HG03442 (cell line): ENCODE measurements around the gene JOSD2.
"Not testable (repeated sequence)": the region's sequence is repeated elsewhere in the genome, so short reads cannot be mapped to it uniquely, and the experiment has no call there.

Experiments
- ATAC-seq: cut with Tn5 transposase; IDR thresholded peaks from one replicate; pipeline ENCODE4 v1.9.1; 2021; ENCODE audit warnings: mild to moderate bottlenecking, moderate library complexity; ENCODE audit not compliant: unreplicated experiment

The JOSD2 gene

DNA sequence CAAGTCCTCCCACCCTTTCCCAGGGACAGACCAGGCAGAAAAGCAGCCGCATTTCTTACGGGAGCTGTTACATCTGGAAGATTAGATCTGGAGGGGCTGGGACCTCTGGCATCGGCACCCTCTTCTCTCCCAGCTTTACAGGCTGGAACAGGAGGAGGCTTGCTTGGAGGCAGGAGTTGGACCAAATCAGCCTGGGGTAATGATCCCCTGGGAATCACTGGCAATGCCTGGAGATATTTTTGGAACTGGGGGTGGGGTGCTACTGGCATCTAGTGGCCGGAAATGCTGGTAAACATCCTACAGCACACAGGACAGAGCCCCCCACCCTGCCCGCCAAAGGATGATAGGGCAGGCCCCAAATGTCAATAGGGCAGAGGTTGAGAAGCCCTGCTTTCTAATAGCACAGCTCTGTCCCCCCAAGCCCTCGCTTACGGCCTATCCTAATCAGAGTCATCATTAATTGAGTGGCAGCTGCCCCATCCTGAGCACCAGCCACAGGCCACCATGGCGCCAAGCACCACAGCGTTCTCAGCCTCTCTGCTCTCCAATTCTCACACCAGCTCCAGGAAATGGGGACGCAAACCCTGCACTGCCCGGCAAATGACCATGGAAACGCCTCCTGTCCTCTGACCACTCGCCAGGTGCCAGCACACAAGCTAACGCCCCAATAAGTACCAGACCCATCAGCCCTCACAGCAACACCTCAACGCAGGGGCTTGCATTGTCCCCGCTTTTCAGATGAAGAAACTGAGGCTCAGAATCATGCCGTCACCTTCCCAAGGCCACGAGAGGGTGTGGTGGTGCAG is 36.6 kb upstream of the JOSD2 start:
- no peak for ATAC-seq

DNA sequence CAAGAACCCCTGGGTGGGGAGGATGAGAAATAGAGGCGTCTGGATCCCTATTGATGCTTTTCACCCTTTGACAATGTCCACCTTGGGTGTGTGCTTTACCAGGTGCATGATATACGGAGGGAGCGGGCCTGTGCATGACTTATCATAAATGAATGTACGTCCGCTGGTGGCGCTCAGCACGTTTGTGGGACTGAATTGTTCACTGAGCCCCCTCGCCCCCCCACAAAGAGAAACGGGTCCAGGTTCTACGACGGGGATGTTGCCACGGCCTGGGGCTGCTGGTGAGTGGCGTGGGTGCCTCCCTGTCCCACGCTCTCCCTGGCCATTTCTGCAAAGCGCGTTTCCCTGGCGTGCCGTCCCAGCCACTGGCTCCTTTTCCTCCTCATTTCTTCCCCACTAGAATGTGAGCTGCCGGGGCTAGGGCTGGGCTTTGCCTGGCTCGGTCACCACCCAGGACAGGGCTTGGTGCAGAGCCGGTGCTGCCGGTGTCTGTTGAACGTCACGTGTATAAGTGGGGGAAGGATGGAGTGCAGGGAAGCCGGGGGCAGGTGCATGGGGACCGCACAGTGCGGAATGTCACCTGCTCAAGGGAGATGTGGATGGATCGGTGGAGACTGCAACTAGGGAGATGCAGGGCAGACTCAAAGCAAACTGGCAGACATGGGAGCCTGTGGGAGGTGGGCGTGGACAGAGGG is 35.7 kb upstream of the JOSD2 start:
- no peak for ATAC-seq

DNA sequence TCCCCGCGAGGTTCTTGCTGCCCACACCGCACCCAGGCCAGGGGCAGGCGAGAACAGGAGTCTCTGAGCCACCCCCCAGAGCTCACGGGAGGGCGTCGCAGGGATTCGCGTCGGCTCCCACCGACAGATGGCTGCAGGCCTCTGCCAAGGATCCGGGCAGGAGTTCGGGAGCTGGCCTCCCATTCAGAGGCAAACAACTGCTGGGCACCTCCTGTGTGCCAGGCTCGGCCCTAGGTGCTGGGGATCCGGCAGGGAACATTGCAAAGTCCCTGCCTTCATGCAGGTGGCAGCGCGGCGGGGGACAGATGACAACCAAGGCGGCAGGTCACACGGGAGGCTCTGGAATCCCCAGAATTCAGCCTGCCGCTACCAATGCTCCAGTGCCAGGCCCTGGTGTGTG is 32.0 kb upstream of the JOSD2 start:
- no peak for ATAC-seq

DNA sequence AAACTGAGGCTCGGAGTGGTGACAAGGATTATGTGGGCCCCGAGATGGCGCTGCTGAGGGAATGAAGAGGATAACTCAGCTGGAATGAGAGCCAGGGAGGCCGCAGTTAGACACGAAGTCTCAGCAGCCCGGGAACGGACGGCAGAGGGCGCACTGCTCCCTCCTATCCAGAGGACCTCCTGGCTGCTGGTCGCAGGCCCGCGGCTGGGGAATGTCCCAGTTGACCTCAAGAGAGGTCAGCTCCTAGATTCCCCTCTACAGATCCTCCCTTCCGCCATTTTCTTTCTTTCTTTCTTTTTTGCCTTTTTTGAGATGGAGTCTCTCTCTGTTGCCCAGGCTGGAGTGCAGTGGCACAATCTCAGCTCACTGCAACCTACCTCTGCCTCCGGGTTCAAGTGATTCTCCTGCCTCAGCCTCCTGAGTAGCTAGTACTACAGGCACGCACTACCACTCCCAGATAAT is 26.8 kb upstream of the JOSD2 start:
- ATAC-seq = no peak

DNA sequence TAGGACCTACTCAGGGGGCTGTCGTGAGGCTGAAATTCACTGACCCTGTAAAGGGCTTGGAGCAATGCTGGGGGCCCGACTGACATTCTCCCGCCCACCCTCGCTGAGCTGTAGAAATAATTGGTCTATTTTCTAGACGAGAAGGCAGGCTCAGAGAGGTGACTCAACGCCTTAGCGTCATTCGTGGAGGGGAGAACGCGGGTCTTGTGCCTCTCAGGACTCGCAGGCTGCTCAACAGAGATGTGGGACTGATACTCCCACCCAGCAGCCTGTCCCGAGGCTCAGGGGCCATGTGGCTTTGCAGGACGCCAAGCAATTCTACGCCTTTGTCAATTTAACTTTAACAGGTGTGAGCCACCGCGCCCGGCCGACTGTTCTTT is 26.3 kb upstream of the JOSD2 start:
- no peak for ATAC-seq

DNA sequence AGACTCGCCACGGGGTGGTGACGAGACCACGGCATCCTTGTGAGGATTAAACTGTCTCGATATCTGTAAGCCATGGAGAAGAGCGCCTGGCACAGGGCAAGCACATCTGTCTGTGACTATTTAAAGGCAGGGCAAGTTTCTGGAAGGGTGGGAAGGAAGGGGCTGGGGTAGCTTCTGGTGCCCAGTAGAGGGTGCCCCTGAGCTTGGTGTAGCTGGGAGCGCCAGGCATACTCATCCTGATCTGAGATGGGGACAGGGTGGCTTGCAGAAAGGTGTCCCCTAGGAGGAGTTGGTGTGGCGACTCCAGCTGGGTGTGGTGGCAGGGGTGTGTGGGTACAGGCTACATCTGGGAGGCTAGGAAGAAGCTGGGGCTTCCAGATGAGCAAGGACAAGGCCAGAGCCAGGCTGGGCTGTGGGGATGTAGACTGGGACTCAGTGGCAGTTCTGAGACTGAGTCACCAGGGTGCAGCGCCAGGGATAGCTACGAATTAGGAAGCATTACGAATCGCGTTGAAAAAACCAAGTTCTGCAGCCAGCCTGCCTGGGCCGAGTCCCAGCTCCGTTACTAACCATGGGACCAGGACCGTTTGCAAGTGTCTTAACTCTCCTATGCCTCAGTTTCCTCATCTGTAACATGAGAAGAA is 25.8 kb upstream of the JOSD2 start:
- ATAC-seq = no peak

DNA sequence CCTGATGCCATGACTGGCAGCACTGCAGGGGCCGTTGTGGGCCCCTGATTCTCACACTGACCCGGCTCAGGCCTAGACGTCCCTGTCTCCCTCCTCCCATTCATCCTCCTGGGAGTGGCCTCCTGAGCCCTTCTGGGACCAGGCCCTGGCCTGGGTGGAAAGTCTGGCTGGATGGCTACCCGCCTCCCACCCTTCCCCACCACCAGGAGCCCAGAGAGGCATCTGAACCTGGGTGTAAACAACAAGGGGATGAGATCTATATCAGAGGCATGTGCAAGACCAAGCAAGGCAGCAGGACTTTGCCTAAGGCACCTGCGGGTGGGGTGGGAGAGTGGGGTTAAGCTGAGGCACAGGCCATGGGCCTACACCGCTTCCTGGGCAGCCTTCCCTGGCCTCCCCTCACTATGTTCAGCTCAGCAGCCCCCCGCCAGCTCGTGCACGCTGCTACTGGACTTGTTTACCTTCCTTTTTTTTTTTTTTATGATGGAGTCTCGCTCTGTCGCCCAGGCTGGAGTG is 24.7 kb upstream of the JOSD2 start:
- ATAC-seq = no peak

DNA sequence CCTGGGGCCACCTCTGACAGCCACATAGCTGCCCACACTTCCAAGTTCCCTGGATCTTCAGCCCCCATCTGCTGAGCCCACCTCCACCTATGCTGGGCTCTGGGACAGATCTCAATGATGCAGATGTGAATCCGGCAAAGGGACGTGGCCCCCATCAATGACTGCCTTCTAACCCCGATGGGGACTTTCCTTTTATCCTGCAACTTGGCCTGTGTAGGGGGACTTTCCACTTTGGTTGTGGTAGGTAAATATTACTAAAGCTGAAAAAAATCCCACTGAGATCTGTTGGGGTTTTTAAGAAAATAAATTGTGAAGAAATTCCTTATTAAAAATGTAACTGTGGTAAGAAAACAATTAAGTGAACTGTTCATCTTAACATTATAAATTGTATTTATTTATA is 23.5 kb upstream of the JOSD2 start:
- no peak for ATAC-seq

DNA sequence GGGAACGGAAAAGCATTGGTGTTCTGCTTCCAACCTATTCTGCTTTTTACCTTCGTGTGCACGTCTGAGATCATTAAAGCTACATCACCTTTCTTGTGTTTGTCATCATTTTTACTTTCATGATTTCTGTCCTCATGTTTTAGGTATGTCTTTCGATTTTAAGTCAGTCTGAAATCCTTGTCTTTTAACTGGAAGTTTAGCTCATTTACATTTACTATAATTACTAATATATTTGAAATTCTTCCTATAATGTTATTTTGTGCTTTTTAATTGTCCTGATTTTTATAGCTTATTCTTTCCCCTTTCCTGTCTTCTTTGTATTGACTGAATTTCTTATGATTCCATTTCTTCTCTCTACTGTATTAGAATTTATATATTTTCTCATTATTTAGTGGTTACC is 22.0 kb upstream of the JOSD2 start:
- ATAC-seq = no peak

DNA sequence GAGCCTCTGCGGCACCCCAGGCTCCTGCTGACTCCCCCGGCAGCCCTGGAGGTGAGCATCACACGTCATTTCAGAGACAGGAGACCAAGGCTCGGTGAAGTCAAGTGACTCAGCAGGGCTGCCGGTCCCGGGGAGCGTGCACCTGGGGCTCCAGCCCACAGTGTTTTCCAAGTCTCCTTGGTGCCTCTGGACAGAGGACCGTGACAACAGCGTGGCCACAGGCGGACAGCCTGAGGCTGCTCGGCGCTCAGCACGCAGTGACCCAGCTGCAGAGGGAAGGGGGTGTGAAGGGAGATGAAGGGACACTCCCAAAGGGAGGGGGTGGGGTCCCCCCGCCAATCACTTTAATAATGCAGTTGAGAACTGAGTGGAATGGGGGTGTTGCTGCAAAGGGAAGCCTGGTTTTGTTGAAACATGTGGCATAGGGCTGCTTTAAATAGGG is 20.2 kb upstream of the JOSD2 start:
- no peak for ATAC-seq

DNA sequence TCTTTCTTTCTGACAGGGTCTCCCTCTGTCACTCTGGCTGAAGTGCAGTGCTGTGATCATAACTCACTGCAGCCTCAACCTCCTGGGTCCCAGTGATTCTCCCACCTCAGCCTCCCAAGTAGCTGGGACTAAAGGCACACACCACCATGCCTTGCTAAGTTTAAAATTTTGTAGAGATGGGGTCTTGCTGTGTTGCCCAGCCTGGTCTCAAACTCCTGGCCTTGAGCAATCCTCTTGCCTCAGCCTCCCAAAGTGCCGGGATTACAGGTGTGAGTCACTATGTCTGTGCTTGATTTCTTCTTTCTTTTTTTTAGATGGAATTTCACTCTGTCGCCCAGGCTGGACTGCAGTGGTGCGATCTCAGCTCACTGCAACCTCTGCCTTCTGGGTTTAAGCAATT is 17.1 kb upstream of the JOSD2 start:
- not testable (repeated sequence) for ATAC-seq

DNA sequence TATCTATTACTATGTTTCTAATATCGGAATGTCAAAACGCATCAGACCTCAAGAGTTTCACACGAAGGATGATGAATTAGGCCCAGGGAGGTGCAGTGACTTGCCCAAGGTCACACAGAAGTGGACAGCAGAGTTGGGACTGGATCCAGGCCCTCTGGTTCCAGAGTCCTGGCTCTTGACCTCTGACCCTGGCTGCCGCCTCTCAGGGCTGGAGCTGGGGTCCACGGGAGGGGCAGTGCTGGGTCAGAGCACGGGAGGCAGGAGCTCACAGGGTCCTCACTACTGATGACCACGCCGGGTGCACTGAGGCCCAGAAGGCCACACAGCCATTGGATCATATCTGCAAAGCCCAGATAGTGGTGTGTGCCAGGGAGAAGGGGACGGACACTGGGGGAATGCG is 11.9 kb upstream of the JOSD2 start:
- no peak for ATAC-seq

DNA sequence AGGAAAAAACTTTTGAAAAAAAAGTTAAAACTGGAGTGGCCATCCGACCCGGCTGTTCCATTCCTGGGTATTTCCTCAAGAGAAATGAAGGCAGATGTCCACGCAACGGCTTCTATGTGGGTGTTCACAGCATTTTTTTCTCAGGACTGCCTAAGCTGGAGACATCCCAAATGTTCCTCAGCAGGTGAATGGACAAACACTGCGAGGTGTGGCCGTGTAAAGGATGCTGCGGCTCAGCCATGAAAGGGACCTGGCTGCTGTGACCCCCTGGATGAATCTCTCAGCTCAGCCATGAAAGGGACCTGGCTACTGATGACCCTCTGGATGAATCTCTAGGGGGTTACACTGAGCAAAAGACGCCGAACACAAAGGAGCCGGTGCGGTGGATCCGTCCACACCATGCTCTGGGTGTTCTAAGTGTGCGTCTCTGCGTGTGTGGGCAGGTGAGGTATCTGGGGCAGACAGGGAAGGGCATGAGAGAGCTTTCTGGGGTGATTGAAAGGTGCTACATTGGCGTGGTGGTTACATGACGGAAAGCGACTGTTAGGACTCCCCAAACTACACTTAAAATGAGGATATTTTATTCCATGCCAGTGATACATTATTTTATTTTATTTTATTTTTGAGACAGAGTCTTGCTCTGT is 10.0 kb upstream of the JOSD2 start:
- no peak for ATAC-seq

DNA sequence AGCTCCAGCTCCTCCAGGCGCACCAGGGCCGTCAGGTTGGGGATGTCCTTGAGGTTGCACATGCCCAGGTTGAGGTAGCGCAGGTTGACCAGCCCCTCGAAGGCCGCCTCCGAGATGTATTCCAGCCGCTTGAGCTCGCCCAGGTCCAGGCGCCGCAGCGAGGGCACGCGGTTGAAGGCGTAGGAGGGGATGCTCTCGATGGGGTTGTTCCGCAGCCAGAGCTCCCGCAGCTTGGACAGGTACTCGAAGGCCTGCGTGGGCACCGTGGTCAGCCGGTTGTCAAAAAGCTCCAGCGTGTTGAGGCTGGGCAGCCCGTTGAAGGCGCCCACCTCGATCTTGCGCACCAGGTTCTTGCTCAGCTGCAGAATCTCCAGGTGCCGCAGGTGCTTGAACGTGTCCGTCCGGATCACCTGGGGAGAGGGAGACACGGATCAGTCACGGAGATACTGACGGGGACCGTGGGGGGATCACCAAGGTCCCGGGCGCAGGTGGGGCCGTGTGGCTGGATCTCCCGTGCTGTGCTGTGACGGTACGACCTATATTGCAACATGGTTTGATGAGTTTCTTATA is 8.1 kb upstream of the JOSD2 start:
- ATAC-seq = no peak

DNA sequence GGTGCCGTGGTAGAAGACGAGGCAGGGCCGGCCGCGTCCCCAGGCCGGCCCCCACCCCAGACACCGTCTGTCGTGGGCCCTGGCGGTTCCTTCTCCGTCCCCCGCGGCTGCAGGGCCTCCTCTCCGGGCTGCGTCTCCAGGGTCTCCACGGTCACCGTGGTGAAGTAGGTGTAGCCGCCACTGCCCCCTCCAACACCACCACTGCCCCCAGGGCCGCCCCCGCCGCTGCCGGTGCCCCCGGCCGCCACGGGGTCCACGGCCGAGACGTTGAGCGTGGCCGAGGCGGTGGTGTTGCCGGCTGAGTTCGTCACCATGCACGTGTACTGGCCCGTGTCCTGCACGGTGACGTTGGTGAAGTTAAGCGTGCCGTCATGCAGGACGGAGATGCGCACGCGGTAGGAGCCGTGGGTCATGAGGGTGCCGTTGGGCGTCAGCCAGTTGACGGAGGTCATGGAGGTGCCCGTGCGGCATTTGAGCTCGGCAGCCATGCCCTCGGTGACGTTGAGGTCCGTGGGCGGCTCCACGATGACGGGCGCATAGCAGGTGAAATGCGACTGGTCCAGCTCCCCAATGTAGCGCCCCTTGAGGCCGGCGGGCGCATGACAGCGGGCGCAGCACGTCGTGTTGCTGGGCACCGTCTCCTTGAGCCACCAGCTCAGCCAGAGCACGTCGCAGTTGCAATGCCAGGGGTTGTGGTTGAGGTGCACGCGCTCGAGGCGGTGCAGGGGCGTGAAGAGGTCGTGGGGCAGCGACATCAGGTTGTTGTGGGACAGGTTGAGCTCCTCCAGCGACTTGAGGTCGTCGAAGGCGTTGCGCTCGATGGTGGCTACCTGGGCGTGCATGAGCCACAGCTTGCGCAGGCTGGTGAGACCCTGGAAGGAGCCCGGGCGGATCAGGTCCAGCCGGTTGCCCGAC is 7.4 kb upstream of the JOSD2 start:
- ATAC-seq = no peak

DNA sequence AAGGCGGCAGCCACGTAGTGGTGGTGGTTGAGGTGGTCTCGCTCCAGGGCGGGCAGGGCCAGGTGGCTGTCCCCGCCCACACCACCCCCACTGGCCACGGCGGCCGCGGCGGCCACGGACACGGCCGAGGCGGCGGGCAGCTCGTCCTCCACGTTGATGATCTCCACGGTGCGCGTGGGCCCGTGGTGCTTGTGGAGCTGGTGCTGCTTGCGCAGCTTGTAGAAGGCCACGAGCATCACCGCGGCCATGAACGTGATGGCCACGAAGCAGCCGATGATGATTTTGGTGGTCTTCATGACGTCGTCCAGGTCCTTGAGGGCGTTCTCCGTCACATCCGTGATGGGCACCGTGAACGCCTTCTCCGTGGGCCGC is 6.7 kb upstream of the JOSD2 start:
- no peak for ATAC-seq

DNA sequence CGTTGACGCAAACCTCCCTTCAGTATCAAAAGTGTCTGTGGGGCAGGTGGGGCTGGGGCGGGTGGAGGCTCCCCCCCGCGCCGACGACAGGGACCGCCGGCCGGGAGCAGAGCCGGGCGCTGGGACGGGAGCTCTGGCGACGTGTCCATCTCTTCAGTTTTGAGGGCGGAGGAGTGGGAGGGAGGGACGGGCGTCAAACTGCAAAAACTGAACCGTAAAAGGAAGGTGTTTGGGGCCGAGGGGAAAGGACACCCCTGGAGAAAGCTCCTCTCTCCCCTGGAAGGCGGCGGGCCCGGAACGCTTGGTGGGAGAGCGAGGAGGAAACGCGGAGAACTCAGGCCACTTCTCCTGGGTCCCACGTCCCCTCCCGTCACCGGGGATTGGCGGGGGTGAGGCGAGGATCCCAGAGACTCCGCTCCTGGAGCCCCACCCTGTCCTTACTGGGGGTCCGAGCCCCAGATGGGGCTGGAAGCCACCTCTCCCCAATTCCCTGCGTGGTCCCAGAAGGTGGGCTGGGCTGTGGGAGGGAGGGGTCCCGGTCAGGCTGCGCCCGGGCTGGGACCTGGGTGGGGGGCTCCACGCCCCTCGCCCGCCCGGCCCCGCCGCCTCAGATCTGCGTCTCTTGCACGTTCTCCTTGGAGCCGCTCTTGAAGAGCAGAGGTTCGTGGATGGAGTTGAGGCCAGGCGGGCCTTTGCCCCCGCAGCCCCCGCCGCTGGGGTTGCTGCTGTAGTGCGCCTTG is 6.1 kb upstream of the JOSD2 start:
- ATAC-seq = no peak

DNA sequence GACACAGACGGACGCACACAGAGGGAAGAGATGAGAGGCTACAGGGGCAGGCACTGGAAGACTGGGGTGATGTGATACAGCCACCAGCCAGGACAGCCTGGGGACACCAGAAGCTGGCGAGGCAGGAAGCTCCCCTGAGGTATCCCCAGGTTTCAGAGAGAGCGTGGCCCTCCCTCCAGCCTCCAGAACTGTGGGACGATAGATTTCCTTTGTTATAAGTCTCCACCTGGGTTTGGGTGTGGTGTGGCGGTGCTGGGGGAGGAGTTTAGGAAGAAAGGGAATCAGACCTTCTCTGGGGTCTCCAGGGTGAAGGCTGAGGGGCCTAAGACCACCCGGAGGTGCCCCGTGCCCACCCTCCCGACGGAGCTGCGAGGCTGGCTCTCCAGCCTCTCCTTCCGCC is 5.5 kb upstream of the JOSD2 start:
- ATAC-seq = no peak

DNA sequence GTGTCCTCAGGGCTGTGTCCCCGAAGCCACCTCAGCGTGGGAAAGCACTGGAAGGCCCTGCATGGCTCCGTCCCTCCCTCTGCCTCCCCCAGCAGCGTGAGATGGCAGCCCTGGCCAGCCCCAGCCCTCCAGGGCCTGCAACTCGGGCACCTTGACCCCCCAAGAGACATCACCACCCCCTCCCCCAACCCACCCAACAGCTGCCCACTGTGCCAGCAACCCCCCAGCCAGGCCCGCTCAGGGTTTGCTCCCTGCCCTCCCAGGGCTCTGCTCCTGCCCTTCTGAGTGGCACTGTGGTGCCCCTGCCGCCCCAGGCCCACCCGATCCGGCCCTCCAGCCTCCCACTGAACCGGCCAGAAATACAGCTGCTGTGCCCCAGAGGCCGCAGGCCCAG is 4.2 kb upstream of the JOSD2 start:
- no peak for ATAC-seq
